ENCODE measurements around the gene COLGALT1. TPM values are rescaled to one million over a fixed set of nuclear protein-coding genes. Genes with fewer than 3 reads are reported as not detected.
A peak's percentile ranks its signal among the peaks of the same experiment; 100 is the strongest.

Gene COLGALT1
- total and polyA plus RNA-seq, 9 of the 15 experiments (the other 6 are each of a cell fraction or from before 2014, with no cell fraction given): 4.9 to 119 (median 82.6) TPM

DNA sequence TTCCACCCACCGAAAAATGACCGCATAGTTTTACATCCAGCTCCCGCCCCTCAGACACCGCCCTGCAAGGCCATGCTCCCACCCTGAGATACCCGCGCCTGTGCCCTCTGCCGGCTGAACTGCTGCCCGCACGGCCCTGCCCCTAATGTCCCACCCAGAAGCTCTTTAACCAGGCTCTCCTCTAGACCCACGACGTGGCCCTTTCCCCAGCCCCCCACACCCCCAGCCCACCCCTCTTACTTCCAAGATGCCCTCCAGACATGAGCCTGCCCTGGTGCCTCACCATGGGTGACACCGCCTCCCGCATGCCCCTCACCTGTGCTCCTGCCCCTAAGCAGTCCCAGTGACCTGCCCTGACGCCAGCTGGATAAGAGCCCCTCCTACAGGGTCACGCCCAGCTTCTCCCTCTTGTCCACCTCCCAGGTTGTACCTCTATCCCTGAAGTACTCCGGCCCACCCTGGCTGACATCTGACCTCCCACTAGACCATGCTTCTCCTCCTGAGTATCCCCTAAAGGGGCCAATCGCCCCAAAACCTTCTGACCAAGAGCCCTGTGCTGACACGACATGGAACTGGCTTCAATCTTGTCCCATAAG is 51.2 kb downstream of the COLGALT1 start (continued):
- TF ChIP-seq, protein P1, sequence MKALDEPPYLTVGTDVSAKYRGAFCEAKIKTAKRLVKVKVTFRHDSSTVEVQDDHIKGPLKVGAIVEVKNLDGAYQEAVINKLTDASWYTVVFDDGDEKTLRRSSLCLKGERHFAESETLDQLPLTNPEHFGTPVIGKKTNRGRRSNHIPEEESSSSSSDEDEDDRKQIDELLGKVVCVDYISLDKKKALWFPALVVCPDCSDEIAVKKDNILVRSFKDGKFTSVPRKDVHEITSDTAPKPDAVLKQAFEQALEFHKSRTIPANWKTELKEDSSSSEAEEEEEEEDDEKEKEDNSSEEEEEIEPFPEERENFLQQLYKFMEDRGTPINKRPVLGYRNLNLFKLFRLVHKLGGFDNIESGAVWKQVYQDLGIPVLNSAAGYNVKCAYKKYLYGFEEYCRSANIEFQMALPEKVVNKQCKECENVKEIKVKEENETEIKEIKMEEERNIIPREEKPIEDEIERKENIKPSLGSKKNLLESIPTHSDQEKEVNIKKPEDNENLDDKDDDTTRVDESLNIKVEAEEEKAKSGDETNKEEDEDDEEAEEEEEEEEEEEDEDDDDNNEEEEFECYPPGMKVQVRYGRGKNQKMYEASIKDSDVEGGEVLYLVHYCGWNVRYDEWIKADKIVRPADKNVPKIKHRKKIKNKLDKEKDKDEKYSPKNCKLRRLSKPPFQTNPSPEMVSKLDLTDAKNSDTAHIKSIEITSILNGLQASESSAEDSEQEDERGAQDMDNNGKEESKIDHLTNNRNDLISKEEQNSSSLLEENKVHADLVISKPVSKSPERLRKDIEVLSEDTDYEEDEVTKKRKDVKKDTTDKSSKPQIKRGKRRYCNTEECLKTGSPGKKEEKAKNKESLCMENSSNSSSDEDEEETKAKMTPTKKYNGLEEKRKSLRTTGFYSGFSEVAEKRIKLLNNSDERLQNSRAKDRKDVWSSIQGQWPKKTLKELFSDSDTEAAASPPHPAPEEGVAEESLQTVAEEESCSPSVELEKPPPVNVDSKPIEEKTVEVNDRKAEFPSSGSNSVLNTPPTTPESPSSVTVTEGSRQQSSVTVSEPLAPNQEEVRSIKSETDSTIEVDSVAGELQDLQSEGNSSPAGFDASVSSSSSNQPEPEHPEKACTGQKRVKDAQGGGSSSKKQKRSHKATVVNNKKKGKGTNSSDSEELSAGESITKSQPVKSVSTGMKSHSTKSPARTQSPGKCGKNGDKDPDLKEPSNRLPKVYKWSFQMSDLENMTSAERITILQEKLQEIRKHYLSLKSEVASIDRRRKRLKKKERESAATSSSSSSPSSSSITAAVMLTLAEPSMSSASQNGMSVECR (CRISPR knock-in tag; IDR thresholded peaks at IDR 0.05): 0 out of 2 replicates have a peak, but pooled peaks have one; percentile 3
- TF ChIP-seq CLOCK (CRISPR knock-in tag; IDR thresholded peaks at IDR 0.05; ENCODE audit: borderline replicate concordance) (no peak), SRSF1 (IDR thresholded peaks at IDR 0.05; ENCODE audit: low read depth, low read length) (no peak), E2F4 (CRISPR knock-in tag; IDR thresholded peaks at IDR 0.05; ENCODE audit: low read depth) (0 out of 2 replicates have a peak, but pooled peaks have one; percentile 3), RAD21 (CRISPR knock-in tag; conservative IDR thresholded peaks at IDR 0.05 in 1 of 2, IDR thresholded peaks at IDR 0.05 in 1 of 2) (no peak), GABPA (tag; conservative IDR thresholded peaks at IDR 0.05; ENCODE audit: low read depth) (no peak), DNMT1 (IDR thresholded peaks at IDR 0.05) (no peak), MNT (conservative IDR thresholded peaks at IDR 0.05) (no peak), GTF2E2 (tag; IDR thresholded peaks at IDR 0.05) (0 out of 2 replicates have a peak, but pooled peaks have one; percentile 10), ZNF143 (CRISPR knock-in tag; IDR thresholded peaks at IDR 0.05) (no peak), ZNF589 (CRISPR knock-in tag; IDR thresholded peaks at IDR 0.05; ENCODE audit: low read depth) (no peak)

Measured in K562 (cell line).